ENCODE data around the gene SPOCD1.

DNA sequence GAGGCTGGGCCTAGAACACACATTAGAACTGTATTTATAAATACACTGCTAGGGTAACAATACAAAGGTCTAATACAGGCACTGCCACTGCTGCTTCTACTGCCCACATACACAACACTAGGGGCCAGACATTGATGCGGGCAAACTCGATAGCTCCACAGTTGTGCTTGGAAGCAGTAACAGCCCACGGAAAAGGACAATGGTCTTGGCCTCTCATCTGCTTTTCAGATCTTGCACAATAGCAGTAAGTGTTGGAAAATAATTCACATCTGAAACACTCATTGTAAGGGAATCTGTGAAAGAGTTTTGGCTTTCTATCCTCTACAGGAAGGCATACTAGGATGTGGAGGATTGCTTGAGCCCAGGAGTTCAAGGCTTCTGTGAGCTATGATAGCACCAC lies 6.9 kb upstream of the SPOCD1 start:
- TF ChIP-seq, protein P1, sequence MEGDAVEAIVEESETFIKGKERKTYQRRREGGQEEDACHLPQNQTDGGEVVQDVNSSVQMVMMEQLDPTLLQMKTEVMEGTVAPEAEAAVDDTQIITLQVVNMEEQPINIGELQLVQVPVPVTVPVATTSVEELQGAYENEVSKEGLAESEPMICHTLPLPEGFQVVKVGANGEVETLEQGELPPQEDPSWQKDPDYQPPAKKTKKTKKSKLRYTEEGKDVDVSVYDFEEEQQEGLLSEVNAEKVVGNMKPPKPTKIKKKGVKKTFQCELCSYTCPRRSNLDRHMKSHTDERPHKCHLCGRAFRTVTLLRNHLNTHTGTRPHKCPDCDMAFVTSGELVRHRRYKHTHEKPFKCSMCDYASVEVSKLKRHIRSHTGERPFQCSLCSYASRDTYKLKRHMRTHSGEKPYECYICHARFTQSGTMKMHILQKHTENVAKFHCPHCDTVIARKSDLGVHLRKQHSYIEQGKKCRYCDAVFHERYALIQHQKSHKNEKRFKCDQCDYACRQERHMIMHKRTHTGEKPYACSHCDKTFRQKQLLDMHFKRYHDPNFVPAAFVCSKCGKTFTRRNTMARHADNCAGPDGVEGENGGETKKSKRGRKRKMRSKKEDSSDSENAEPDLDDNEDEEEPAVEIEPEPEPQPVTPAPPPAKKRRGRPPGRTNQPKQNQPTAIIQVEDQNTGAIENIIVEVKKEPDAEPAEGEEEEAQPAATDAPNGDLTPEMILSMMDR (IDR thresholded peaks at IDR 0.05), result no peak
- TF ChIP-seq, protein P2, sequence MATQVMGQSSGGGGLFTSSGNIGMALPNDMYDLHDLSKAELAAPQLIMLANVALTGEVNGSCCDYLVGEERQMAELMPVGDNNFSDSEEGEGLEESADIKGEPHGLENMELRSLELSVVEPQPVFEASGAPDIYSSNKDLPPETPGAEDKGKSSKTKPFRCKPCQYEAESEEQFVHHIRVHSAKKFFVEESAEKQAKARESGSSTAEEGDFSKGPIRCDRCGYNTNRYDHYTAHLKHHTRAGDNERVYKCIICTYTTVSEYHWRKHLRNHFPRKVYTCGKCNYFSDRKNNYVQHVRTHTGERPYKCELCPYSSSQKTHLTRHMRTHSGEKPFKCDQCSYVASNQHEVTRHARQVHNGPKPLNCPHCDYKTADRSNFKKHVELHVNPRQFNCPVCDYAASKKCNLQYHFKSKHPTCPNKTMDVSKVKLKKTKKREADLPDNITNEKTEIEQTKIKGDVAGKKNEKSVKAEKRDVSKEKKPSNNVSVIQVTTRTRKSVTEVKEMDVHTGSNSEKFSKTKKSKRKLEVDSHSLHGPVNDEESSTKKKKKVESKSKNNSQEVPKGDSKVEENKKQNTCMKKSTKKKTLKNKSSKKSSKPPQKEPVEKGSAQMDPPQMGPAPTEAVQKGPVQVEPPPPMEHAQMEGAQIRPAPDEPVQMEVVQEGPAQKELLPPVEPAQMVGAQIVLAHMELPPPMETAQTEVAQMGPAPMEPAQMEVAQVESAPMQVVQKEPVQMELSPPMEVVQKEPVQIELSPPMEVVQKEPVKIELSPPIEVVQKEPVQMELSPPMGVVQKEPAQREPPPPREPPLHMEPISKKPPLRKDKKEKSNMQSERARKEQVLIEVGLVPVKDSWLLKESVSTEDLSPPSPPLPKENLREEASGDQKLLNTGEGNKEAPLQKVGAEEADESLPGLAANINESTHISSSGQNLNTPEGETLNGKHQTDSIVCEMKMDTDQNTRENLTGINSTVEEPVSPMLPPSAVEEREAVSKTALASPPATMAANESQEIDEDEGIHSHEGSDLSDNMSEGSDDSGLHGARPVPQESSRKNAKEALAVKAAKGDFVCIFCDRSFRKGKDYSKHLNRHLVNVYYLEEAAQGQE (IDR thresholded peaks at IDR 0.05; ENCODE audit: insufficient read depth in 1 of 2, low read depth in 2 of 2, low read length in 1 of 2), result no peak

Measured in Panc1 (cell line).